Central memory CD8-positive, alpha-beta T cell (primary cell): ENCODE results near the gene UNC5CL.

Source experiments
- ATAC-seq: fragments of 150-1000 bp; cut with Tn5 transposase; replicated peaks from 2 replicates; pipeline ENCODE4 v1.10.0; 2022; ENCODE audit warnings: mild to moderate bottlenecking, moderate FRiP score, moderate number of reproducible peaks; ENCODE audit not compliant: poor library complexity, severe bottlenecking; ENCODE audit errors: extremely low read depth
- DNase-seq, 2 donors: peaks; one replicate each; pipeline ENCODE4 v3.0.0; 2021; ENCODE audit warnings: low spot score in 2 of 2
- H3K27ac Mint-ChIP-seq: one replicate; pipeline ENCODE4 v1.8.0; 2022; ENCODE audit warnings: low read depth, mild to moderate bottlenecking, moderate library complexity, mixed read lengths
- H3K27me3 Mint-ChIP-seq: one replicate; pipeline ENCODE4 v1.8.0; 2022; ENCODE audit warnings: mixed read lengths
- H3K36me3 Mint-ChIP-seq: one replicate; pipeline ENCODE4 v1.8.0; 2022; ENCODE audit warnings: mild to moderate bottlenecking, moderate library complexity, mixed read lengths; ENCODE audit not compliant: insufficient read depth
- H3K4me1 Mint-ChIP-seq: one replicate; pipeline ENCODE4 v1.8.0; 2022; ENCODE audit warnings: mixed read lengths
- H3K4me3 Mint-ChIP-seq: one replicate; pipeline ENCODE4 v1.8.0; 2022; ENCODE audit warnings: mild to moderate bottlenecking, moderate library complexity, mixed read lengths
- H3K9me3 Mint-ChIP-seq: one replicate; pipeline ENCODE4 v1.8.0; 2022; ENCODE audit warnings: mixed read lengths

The UNC5CL gene

DNA sequence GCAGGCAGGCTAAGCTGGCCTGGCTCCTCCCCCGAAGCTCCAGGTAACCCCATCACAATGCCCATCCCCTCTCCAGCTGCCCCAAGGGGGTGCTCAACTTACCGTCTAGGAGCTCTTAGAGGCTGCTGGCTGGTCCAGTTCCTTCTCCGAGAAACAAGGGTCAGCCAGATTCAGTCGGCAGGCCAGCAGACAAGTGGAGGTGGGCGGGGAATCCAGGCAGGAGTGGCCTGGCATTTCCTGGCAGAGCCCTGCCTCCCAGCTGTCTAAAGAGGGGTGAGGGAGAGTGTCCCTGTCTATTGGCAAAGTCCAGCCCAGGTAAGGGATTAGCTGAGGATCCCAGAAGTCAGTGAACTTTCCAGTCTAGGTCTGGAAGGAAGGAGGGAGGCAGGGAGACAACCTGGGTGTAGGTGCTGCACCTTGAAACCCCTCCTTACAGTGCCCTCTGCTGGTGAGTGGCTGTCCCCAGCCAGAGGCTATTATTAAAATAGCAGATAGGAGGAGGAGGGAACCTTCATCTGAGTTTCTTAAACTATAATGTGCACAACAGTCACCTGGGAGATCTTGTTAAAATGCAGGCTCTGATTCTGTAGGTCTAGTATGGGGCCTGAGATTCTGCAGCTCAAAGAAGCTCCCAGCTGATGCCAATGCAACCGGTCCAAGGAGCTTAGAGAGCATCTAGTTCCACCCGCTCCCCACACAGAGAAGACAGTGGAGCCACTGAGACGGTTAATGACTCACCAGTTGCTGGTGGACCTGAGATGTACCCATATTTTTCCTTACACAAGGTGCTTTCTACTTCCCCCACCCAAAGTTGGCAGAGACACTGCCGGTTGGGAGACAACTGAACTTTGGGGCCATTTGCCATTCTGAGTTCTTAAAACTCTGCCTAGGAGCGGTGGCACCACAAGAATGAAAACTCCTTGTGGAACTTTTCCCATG is at the start of gene UNC5CL:
Gene UNC5CL (minus strand): TSS at position 162 of the 939 bp plus-strand sequence. CDS start 4,147 bp downstream, outside the sequence.
- no peaks in the 10 kb centered on the region for H3K9me3 Mint-ChIP-seq
- no peak within 1 kb of the TSS for H3K4me3 Mint-ChIP-seq
- DNase-seq = peak; percentile 23 to 27
- H3K27me3 Mint-ChIP-seq = no peaks in the 10 kb centered on the region
- H3K27ac Mint-ChIP-seq = no peak within 1 kb of the TSS
- no peak for ATAC-seq
- no peaks in the 10 kb centered on the region for H3K36me3 Mint-ChIP-seq
- H3K4me1 Mint-ChIP-seq = no peaks in the 10 kb centered on the region

GRCh38 chr6:41088451-41088850 is 49.4 kb upstream of the UNC5CL start:
- no peaks in the 10 kb centered on the region for H3K9me3 Mint-ChIP-seq
- DNase-seq (no peak), ATAC-seq (no peak)
- no peaks in the 10 kb centered on the region for H3K27me3 Mint-ChIP-seq
- H3K36me3 Mint-ChIP-seq = peaks cover 71% of the 10 kb centered on the region
- peaks cover 20% of the 10 kb centered on the region for H3K4me1 Mint-ChIP-seq
- no peak overlapping the region for H3K4me3 Mint-ChIP-seq
- H3K27ac Mint-ChIP-seq = no peak overlapping the region

DNA sequence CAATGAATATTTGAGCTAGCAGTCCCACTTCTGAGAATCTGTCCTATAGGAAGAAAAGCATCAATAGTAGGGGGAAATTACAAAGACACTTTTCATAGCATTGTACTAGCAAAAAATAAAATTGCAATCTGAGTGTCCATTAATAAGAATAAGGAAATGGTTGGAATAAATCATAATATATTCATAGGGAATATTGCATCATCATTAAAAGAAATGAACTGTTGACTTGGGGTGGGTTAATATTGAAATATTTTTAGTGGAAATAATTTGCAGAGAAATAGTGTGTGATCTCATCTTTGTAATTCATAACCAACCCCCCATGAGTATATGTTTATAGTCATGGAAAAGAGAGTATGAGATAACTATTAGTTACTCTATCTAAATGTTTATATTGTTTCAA is 46.2 kb upstream of the UNC5CL start:
- Mint-ChIP-seq H3K36me3 (peaks cover 63% of the 10 kb centered on the region), H3K27ac (no peak overlapping the region), H3K4me3 (no peak overlapping the region), H3K9me3 (no peaks in the 10 kb centered on the region), H3K4me1 (peaks cover 44% of the 10 kb centered on the region), H3K27me3 (no peaks in the 10 kb centered on the region)
- ATAC-seq = no peak
- no peak for DNase-seq

DNA sequence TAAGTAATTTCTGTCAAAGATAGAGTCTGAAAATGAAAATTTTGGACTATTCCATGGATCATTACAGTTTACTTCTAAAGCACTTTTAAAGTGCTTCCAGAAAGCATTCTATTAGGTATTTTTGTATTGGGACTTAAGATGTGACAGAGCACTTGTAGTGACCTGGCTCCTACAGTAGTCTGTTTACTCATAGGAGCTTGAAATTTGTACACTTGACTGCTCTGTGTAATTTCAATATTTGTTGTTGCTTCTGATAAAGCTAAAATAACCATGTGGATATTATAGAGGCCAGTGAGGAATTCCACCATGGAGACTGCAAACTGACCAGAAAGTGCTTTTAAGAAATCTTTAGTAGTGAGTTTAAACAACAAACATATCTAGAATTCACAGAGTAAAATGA is 44.1 kb upstream of the UNC5CL start:
- H3K4me1 Mint-ChIP-seq = peaks cover 46% of the 10 kb centered on the region
- peak overlapping the region; percentile 3 for H3K27ac Mint-ChIP-seq
- H3K27me3 Mint-ChIP-seq = no peaks in the 10 kb centered on the region
- peaks cover 57% of the 10 kb centered on the region for H3K36me3 Mint-ChIP-seq
- H3K9me3 Mint-ChIP-seq = no peaks in the 10 kb centered on the region
- H3K4me3 Mint-ChIP-seq = no peak overlapping the region
- DNase-seq = no peak
- no peak for ATAC-seq

GRCh38 chr6:41080621-41081020 is 41.6 kb upstream of the UNC5CL start:
- H3K4me1 Mint-ChIP-seq = peaks cover 50% of the 10 kb centered on the region
- peak overlapping the region; percentile 6 for H3K27ac Mint-ChIP-seq
- no peaks in the 10 kb centered on the region for H3K27me3 Mint-ChIP-seq
- peaks cover 35% of the 10 kb centered on the region for H3K36me3 Mint-ChIP-seq
- DNase-seq (no peak), ATAC-seq (peak; percentile 71)
- H3K4me3 Mint-ChIP-seq = peak overlapping the region; percentile 58
- no peaks in the 10 kb centered on the region for H3K9me3 Mint-ChIP-seq

GRCh38 chr6:41079080-41079479 is 40.1 kb upstream of the UNC5CL start:
- Mint-ChIP-seq H3K4me1 (peaks cover 60% of the 10 kb centered on the region), H3K36me3 (peaks cover 24% of the 10 kb centered on the region)

GRCh38 chr6:41078101-41078500 is 39.1 kb upstream of the UNC5CL start:
- H3K36me3 Mint-ChIP-seq = peaks cover 26% of the 10 kb centered on the region
- H3K27me3 Mint-ChIP-seq = no peaks in the 10 kb centered on the region
- ATAC-seq (no peak), DNase-seq (no peak)
- H3K9me3 Mint-ChIP-seq = no peaks in the 10 kb centered on the region
- H3K4me3 Mint-ChIP-seq = no peak overlapping the region
- no peak overlapping the region for H3K27ac Mint-ChIP-seq
- H3K4me1 Mint-ChIP-seq = peaks cover 57% of the 10 kb centered on the region

More at GRCh38 chr6:41079080-41079479, 40.1 kb upstream of the UNC5CL start:
- H3K9me3 Mint-ChIP-seq = no peaks in the 10 kb centered on the region
- DNase-seq (no peak), ATAC-seq (no peak)
- no peak overlapping the region for H3K4me3 Mint-ChIP-seq
- H3K27ac Mint-ChIP-seq = no peak overlapping the region
- no peaks in the 10 kb centered on the region for H3K27me3 Mint-ChIP-seq

- Mint-ChIP-seq H3K36me3 (peaks cover 31% of the 10 kb centered on the region), H3K27me3 (no peaks in the 10 kb centered on the region), H3K9me3 (no peaks in the 10 kb centered on the region), H3K4me3 (no peak overlapping the region), H3K27ac (no peak overlapping the region), H3K4me1 (peaks cover 51% of the 10 kb centered on the region)
- DNase-seq = no peak
- ATAC-seq = no peak
Measured at GRCh38 chr6:41077536-41077935, 38.5 kb upstream of the UNC5CL start.

- H3K27ac Mint-ChIP-seq = peak overlapping the region; percentile 47
- H3K27me3 Mint-ChIP-seq = no peaks in the 10 kb centered on the region
- H3K4me1 Mint-ChIP-seq = peaks cover 49% of the 10 kb centered on the region
- peak overlapping the region; percentile 92 for H3K4me3 Mint-ChIP-seq
- DNase-seq = no peak
- no peak for ATAC-seq
- no peaks in the 10 kb centered on the region for H3K9me3 Mint-ChIP-seq
- H3K36me3 Mint-ChIP-seq = peaks cover 27% of the 10 kb centered on the region
Measured at GRCh38 chr6:41075651-41076626, 36.9 kb upstream of the UNC5CL start.

GRCh38 chr6:41074692-41075436 is 35.8 kb upstream of the UNC5CL start:
- H3K4me1 Mint-ChIP-seq = peaks cover 49% of the 10 kb centered on the region
- peak overlapping the region; percentile 92 for H3K4me3 Mint-ChIP-seq
- no peaks in the 10 kb centered on the region for H3K9me3 Mint-ChIP-seq
- DNase-seq = no peak
- peaks cover 19% of the 10 kb centered on the region for H3K36me3 Mint-ChIP-seq
- no peaks in the 10 kb centered on the region for H3K27me3 Mint-ChIP-seq
- ATAC-seq = no peak
- H3K27ac Mint-ChIP-seq = peak overlapping the region; percentile 98

DNA sequence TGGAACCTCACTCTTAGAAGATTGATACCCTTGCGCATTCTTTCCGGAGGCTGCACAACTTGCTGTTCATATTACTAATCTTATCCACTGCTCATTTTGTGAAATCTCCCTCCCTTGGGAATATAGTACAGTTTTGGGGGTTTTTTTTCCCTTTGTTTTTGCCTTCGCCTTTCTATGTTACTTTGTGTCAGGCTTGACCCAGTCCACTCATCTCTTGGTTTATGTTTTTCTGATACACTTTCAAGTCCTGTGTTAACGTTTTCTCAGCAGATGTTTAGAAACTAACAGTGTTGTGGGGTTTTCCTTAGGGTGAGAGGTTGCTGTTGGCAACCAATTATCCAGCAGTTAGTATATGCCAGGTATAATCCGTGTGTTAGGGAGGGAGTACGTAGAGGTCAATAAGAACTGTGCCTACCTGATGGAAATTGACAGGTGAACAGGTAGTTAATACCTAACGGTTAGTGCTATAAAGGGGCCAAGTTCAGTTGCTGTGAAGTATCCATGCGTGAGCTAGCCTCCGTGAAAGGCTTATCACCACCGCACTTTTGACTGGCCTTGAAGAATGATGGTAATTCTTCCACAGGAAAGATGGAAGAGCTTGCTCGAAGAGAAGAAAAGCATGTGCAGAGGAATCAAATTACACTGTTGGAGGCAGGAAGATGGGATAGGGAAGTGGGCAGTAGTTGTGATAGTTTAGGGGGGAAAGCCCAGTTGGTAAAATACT is 35.1 kb upstream of the UNC5CL start:
- no peaks in the 10 kb centered on the region for H3K9me3 Mint-ChIP-seq
- DNase-seq (no peak), ATAC-seq (no peak)
- H3K4me1 Mint-ChIP-seq = peaks cover 49% of the 10 kb centered on the region
- H3K36me3 Mint-ChIP-seq = peaks cover 16% of the 10 kb centered on the region
- H3K27ac Mint-ChIP-seq = peak overlapping the region; percentile 98
- peak overlapping the region; percentile 92 for H3K4me3 Mint-ChIP-seq
- H3K27me3 Mint-ChIP-seq = no peaks in the 10 kb centered on the region
